Erythroblast (primary cell): ENCODE data around the gene BEX4.
A peak's percentile ranks its signal among the peaks of the same experiment; 100 is the strongest.

Source experiments
- DNase-seq, 2 experiments: peaks; one replicate each; lab custom pipeline; 2025; lab: John Stamatoyannopoulos, UW
- GATA1 ChIP-seq: IDR thresholded peaks from 2 replicates; pipeline ENCODE4 v1.6.1; 2011; ENCODE audit warnings: low read depth, mild to moderate bottlenecking, control low read depth, low read length, moderate library complexity
- POLR2A ChIP-seq: IDR thresholded peaks from 2 replicates; pipeline ENCODE4 v1.6.1; 2011; ENCODE audit warnings: mild to moderate bottlenecking, low read length

The BEX4 gene

GRCh38 chrX:103254921-103255493, 40.1 kb downstream of the BEX4 start, which contains the start of gene TCEAL8:
TSS of gene TCEAL8 (minus strand) at chrX:103255155. CDS start at chrX:103253979, 1,176 bp downstream.
- TF ChIP-seq GATA1, result no peak
- TF ChIP-seq POLR2A, result peak; percentile 49
- DNase-seq, result peak; percentile 80 to 82

GRCh38 chrX:103256651-103257050, 41.7 kb downstream of the BEX4 start:
- TF ChIP-seq POLR2A, result no peak
- no peak for TF ChIP-seq GATA1
- no peak for DNase-seq

- TF ChIP-seq POLR2A (no peak), GATA1 (no peak)
Measured at GRCh38 chrX:103258275-103258674, 43.4 kb downstream of the BEX4 start.

More at GRCh38 chrX:103258275-103258674, 43.4 kb downstream of the BEX4 start:
- DNase-seq, result no peak
